ENCODE data around the gene GPR25.

GRCh38 chr1:200922406-200922805, 49.6 kb downstream of the GPR25 start:
- TF ChIP-seq CTCF (conservative IDR thresholded peaks at IDR 0.05; ENCODE audit: low read depth, low read length) (no peak), EZH2 (IDR thresholded peaks at IDR 0.05; ENCODE audit: borderline replicate concordance, low read depth, low read length, poor library complexity, severe bottlenecking) (no peak)
